Bone marrow (tissue), 2 donors: ENCODE measurements around the gene PSMD7.

Experiments used
- DNase-seq, 2 donors: peaks; one replicate each; lab custom pipeline; 2025; lab: John Stamatoyannopoulos, UW

The PSMD7 gene

DNA sequence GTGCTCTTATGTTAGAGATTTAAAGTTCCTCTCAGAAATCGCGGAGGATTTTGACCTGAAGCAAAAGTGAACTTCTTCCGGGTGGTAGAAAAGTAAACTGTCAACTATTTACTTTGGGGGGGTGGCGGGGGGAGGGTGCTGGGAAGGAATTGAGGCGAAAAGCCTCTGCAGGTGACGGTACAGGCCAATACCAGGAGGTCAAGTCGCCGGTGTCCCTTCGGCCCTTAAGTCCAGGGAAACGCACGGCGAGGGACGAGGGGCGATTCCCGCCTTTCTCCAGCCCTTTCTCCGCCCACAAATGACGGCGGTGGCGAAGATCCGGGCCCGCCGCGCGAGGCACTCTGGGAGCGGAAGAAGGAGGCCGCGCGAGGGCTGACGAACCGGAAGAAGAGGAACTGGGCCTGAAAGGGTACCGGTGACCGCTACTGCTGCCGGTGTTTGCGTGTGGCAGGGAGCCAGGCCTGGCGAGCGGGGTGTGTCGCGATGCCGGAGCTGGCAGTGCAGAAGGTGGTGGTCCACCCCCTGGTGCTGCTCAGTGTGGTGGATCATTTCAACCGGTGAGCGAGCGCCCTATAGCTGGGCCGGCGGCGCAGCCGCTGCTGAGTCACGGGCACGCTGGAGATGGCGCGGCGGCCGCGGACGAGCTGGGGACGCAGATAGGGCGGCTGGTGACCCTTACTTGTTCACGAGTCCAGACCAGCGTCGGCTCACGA, at the start of gene PSMD7:
Gene PSMD7 (plus strand): TSS at position 383 of the 713 bp plus-strand sequence. CDS start 101 bp downstream, at position 484.
- DNase-seq = peak; percentile 82

DNA sequence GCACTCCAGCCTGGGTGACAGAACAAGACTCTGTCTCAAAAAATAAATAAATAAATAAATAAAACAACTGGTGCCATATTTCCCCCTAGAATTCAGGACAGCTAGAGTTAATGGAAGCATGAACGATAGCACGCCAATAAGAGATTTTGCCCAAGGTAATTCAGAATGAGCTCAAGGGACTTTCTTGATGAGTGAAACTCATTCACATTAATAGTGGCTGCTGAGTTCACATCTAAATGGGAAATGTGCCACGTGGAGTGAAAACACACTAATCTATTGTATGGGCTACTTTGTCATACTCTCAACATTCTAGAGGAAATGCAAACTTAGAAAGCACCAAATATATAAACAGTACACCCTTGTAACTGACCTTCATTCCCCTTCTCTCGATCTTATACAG, 47.4 kb upstream of the PSMD7 start:
- DNase-seq = no peak

DNA sequence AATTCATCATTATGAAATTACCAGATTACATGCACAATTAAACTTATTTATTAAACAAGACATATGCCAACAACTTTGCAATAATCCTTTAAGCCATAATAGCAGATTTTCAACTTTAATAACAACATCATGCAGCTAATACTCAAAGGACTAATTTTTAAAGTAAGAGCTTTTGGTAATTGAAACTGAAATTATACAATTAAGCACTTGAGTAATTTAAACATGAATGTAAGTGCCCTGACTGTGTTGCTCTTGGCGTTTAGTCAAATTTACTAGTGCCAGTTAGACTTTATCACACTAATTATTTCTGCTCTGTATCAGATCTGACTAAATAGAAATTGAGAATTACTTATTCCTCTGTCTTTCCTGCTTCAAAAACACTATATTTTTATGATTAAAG, 46.8 kb upstream of the PSMD7 start:
- DNase-seq = no peak

DNA sequence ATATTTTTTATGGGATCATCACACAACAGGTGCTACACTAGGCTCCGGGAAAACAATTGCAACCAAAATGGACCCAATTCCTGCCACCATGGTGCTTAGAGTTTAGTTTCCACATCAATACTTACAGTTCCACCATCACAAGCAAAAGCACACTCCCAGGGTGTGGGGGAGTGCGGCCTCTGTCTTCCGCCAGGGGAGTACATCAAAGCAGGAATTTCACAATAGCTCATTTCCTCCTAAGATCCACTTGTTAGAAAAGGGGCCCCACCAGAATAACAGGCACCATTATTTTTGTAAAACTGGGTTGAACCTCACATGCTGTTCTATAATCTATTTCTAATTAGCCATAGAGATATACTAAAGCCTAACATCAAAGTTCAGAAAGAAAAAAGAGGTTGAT, 44.3 kb upstream of the PSMD7 start:
- no peak for DNase-seq

DNA sequence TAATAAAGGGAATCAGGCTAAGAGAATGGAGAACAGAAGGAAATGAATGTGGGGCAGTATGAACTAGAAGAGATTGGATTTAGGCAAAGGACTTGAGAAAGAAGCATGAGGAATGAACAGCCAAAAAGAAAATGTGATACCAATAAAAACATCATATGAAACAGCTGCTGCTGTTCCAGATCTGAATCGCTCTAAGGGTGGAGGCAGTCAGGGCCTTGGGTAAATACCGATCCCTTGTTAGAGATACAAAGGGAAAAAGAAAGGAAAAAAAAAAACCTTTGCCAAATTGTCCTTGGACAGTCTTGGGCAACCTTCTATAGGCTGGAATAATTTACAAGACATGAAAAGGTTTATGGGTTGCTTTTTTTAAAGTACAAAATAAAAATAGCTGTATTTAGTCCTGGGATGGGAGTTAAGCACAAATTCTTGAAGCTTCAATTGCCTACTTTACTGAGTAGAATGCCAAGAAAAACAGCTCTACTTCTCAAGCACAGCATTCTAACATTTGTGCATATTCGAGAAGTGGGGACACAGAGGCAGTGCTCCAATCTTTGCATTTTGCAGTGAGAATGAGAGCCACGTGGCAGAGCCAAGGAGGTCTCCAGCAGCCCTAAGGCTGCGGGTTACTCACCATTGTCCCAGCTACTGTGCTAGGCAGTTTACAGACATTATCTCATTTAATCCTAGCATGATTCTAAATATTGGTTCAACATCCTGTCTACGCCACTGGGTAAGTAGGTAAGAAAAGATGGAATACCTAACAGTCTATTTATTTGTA, 43.3 kb upstream of the PSMD7 start:
- no peak for DNase-seq

DNA sequence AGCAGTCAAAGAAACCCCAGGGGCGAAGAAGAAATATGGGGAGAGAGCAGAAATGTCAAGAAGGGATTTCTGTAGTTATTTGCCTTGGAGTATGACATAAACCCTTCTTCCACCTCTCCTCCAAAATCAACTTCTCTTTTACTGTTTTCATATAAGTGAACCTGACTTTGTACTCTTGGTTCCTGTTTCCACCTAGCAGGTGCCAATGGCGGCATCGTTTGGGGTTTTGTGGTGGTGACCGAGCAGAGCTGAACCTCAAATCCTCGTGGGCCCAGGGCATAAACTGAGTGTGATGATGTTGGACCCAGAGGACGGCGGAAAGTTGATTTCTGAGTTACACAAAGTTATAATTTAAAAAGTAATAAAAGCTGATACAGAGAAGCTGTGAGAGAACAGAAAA, 39.6 kb upstream of the PSMD7 start:
- no peak for DNase-seq

DNA sequence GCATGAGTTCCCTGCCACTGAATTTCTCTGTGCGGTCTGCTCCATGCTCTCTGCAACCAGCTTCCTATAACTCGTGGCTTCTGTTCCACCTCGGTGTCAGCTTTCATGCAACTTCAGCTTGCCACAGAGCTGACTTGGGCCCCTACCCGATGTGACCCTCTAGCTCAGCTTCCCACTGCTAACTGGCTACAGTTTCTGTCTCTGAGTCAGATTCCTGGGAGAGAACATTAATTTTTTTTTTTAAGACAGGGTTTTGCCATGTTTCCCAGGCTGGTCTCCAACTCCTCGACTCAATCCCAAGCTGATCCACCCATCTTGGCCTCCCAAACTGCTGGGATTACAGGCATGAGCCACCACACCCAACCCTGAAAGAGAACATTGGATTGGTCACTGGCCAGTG, 35.5 kb upstream of the PSMD7 start:
- no peak for DNase-seq

DNA sequence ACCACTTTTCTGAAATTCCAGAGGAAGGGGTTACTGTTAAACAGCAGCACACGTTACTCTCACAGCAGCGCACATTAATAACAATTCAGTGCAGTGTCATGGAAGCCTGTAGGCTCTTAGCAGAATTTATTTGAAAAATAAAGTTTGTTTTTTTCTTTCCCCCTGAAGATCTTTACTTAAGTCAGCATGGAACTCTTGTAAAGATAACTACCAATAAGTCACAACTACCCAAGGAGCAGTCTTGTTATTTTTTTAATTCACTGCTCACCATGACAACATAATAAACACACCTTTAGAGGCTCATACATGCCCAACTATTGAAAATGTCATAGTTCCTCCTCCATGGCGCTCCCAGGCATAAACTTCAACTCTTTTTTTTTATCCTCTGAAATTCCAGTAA, 31.8 kb upstream of the PSMD7 start:
- DNase-seq = no peak

DNA sequence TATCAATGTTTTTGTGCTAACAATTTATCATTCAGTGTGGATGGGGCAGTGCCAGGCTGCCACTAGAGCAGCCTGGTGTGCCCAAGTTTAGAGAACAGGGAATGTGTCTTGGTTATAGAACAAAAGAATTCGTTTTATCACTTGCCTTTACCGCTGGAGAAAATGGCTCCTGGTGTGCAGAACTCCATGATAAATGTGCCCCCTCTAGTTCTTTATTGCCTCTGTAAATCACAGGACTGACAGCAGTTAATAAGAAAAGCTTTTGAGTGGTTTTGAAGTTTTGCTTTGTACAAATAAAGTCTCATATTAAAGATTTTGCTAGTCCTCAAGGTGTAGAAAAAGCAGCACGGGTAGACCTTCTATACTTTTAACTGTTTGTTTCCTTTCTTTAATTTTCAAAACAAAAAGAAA, 28.2 kb upstream of the PSMD7 start:
- no peak for DNase-seq

DNA sequence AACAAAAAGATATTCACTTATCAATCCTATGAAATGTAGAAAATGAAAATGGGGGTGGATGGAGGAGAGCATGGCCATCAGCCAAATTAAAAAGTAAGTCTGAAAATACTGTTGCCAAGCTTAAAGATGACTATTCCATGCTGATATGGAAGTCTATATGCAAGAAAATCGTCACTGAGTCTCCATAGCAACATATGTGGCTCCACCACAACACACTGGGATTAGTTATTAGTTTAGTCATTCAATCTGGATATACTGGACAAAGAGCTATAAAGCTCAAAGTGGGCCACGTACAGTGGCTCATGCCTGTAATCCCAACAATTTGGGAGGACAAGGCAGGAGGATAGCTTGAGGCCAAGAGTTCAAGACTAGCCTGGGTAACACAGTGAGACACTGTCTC, 24.7 kb upstream of the PSMD7 start:
- DNase-seq = no peak

DNA sequence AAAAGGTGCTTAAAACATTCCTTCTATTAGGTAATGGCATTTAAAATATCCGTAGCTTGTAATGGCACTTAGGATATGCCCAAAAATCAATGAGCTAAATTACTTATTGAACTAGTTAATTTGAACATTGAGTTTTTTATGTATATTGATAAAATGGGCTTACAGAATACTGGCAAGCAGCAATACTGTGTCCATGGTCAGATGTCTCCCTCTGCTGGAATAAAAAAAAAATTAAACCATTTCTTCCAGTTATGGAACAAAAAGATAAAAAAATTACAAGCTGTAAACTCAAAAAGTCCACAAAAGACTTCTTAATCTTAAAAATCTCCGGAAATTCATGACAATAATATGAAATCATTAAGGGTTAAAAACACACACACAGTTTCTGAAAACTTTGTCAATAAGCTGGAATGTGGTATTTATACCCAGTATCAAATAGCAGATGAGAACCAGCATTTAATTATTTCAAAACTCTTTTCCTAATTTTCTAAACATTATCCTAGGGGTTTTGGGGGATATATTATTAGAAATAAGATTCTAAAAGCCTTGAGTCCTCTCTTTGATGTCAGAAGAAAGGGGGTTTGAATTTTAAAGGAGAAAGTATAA, 21.5 kb upstream of the PSMD7 start:
- no peak for DNase-seq

DNA sequence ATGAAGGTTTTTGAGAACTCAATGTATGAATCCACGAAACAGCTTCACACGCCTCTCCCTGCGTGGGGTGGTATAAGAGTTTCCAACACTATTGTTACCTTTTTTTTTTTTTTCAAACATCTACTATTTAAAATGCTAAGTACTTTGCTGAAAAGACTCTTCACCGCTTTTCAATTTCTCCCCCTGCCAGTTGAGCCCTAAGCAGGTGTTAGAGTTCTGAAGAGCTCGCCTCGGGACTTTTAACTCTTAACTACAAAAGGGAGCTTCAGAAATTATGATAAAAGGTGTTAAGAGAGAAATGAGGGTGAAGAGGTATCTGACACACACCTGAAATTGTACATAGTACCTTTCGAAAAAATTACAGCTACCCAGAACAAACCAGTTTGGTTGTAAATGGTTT, 20.9 kb upstream of the PSMD7 start:
- no peak for DNase-seq

DNA sequence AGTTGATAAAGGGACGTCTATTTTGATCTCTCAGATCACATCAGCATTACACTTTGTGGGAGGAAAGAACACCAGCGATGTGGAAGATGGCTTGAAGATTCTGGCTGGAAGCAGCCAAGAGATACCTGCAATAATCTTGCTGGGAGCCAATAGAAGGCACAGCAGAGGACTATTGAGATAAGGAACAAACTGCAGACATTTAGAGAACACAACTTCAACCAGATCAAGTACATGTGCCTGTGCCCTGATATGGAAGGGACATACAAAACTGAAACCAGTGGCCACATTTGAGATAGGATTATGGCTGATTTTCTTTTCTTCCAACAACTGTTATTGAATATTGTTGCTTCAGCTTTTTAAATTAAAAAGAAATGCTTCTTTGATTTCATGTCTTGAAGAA, 18.6 kb upstream of the PSMD7 start:
- no peak for DNase-seq

DNA sequence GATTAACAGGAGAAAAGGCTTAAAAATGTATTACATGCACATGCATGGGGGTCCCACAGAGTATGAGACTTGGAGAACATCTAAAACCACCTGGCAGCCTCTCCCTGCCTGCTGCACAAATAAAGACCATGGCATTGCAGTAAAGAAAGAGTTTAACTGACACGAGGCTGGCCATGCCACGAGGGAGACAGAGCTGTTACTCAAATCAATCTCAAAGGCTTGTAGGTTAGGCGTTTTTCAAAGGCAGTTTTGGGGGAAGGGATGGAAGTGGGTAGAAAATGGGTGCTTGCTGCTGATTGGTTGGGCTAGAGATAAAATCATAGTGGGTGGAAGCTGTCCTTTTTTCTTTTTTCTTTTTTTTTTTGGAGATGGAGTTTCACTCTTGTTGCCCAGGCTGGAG, 17.3 kb upstream of the PSMD7 start:
- no peak for DNase-seq

DNA sequence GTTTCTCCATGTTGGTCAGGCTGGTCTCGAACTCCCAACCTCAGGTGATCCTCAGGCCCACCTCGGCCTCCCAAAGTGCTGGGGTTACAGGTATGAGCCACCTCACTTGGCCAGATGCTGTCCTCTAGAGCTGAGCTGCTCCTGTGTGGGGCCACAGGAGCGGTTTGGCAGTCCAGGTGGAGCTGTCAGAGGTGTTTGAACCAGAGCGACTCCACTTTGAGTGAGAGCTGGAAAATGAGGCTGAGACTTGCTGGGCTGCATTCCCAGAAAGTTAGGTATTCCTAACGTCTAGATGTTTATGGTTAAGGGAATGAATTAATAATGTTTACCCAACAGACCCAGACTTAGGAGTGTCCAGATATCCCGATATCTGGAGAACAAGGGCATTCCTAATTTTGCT, 16.8 kb upstream of the PSMD7 start:
- no peak for DNase-seq

DNA sequence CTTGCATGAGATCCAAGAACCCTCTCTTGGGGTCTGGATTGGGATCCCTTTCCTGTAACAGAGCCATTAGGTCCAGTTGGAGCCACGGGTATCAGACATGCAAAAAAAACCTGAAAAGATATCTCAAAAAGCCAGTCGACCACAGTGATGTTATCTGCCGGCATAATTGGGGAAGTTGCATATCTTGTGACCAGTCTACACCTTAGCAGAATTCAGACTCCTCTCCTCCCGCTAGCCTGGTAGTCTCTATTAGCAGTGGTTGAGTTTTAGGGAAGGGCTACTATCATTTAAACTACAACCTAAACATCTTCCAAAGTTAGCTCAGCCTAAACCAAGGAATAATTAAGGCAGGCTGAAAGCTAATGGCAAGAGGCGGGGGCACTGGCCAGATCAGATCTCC, 16.2 kb upstream of the PSMD7 start:
- DNase-seq = no peak

DNA sequence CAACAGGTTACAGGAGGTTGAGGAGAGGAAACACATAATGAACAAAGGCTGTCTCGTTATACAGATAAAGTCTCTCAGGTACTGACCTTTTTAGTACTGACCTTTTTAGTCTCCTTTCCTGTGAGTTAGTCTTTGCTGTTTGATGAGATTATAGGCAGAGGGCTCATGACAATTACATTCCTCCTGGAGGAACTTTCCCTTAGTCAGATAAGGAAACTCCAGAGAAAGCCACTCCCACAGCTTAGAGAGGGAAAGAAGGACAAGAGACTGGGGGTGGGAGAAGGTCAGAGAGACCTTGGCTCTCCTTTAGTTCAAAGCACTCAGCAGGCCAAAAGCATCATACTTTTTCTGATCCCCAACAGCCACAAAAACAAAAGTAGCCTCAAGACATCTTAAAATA, 15.3 kb upstream of the PSMD7 start:
- no peak for DNase-seq

DNA sequence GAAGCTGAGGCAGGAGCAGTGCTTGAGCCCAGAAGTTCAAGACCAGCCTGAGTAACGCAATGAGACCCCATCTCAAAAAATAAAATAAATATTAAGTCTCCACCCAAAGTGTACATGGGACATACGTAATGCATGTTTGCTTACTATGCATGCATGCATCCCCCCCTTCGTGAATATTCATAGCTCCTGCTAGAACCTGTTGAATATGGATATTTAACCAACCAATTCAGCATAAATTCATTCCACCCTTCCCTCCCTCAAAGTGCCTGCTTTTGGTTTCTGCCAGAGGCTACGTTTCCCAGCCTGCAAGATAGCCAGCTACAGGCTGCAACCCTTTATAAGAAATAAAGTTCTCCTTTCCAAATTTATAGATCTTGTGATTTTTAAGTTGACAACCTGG, 12.9 kb upstream of the PSMD7 start:
- DNase-seq = no peak

DNA sequence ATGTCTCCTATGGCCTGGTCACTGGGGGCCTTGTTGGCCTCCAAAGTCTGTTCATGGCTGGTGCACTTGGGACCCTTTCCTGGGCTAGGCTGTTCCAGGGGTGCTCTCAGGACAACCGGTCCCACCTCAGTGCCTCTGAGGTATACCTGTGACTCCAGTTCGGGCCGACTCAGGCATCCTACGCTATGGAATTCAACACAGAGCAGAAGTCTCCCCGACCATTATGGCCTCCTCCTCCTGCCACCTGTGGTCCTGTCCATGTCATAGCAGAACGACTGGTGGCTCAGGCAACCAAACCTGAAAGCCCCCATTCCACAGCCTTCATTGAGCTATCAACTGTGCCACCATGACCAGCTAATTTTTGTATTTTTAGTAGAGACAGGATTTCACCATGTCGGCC, 8.5 kb upstream of the PSMD7 start:
- no peak for DNase-seq

DNA sequence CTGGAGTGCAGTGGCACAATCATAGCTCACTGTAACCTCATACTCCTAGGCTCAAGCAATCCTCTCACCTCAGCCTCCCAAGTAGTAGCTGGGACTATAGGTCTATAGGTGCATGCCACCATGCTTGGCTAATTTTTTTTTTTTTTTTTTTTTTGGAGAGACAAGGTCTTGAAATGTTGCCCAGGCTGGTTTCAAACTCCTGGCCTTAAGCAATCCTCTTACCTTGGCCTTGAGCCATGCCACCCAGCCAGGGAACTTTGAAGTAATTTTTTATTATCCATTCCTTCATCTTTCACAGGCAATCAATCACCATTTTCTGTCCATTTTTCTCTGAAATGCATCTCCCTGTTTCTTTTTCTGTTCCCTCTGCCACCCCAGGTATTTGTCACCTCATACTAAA, 6.3 kb upstream of the PSMD7 start:
- DNase-seq = no peak

DNA sequence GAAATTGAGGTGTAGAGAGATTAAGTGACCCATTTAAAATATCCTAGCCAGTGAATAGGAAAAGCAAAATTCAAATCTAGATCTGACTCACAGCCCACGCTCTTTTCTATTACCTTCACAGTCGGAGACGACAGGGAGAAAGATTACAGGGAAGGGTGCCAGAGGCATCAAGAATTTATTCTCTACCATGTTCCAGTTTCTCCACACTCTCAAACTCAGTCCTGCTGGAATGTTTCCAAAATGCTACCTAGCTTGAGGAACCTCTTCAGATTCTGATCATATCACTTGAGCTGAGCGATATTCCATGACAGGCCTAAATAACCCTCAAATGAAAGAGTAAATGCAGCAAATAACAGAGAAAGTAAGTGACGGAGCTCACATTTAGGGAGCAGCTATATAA, 5.4 kb upstream of the PSMD7 start:
- no peak for DNase-seq

DNA sequence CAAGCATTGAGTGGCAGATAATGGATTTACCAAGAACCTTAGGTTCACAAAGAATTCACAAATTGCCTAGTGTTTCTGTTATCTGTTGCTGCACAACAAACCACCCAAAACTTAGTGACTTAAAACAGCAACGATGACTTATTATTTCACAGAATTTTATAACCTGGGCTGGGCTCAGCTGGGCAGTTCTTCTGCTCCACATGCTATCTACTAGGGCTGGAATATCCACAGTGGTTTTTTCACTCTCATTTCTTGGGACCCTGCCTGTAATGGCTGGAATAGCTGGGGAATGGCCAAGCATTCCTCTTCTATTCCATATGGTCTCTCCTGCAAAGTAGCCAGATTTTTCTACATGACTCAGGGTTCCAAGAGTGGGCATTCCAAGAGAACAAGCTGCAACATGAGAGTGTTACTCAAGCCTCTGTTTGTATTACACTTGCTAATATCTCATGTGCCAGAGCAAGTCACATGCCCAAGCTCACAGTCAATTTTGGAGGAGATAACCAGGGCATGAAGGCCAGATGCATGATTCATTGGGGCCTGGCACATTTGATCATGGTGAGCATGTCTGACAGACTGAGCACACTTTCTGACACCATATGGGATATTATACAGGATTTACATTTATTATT, 4.9 kb upstream of the PSMD7 start:
- DNase-seq = no peak

DNA sequence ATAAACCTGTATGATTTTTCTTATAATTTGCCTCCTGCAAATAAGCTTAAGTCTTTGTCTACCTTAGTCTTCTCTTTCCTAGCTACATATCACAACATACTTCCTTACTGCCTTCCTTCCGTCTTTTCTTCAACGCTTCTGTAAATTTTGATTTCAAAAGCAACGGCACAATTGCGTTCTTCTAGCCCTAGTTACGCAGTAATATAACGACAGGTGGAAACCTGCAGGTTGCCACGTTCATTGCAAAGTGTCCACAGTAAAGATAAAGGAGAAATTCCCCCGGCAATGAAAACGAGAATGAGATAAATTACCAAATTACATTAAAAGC, 546 bp upstream of the PSMD7 start:
- DNase-seq = peak; percentile 32 to 41
